Natural killer cell (primary cell): Measurements from ENCODE around the gene KIF16B. TPM values are rescaled to one million over a fixed set of nuclear protein-coding genes. Genes with fewer than 3 reads are reported as not detected.

ENCODE experiments used
- ATAC-seq, 3 donors: fragments of 150-1000 bp in 2 of 3; fragments of 200-7000 bp in 1 of 3; cut with Tn5 transposase; 1 replicate in 1 of 3; 2 replicates in 2 of 3; pipeline ENCODE4 v1.10.0; 2021; ENCODE audit warnings: mild to moderate bottlenecking in 2 of 3, moderate library complexity in 2 of 3
- DNase-seq, 2 donors: peaks; one replicate each; pipeline versions ENCODE4 v3.0.0 to v3.0.0-alpha.2; 2013 to 2021; ENCODE audit warnings: mixed read lengths in 1 of 2
- H3K27ac ChIP-seq: one replicate; pipeline ENCODE4 v1.5.1; 2013; ENCODE audit warnings: mild to moderate bottlenecking, low read length
- H3K27me3 ChIP-seq: one replicate; pipeline ENCODE4 v1.6.1; 2013; ENCODE audit warnings: low read length; ENCODE audit not compliant: control insufficient read depth, insufficient read depth
- H3K36me3 ChIP-seq: one replicate; pipeline ENCODE4 v1.6.1; 2013; ENCODE audit warnings: low read length; ENCODE audit not compliant: control insufficient read depth, insufficient read depth
- H3K4me1 ChIP-seq: one replicate; pipeline ENCODE4 v1.6.1; 2013; ENCODE audit warnings: low read length; ENCODE audit not compliant: control insufficient read depth, insufficient read depth
- H3K4me3 ChIP-seq: one replicate; pipeline ENCODE4 v1.5.1; 2013; ENCODE audit warnings: low read length
- H3K9me3 ChIP-seq: one replicate; pipeline ENCODE4 v1.6.1; 2013; ENCODE audit warnings: low read length; ENCODE audit not compliant: control insufficient read depth, insufficient read depth
- H3K27ac Mint-ChIP-seq, 2 donors: one replicate each; pipeline ENCODE4 v1.8.0; 2022; ENCODE audit warnings: mild to moderate bottlenecking in 2 of 2, mixed read lengths in 2 of 2, moderate library complexity in 1 of 2
- H3K27me3 Mint-ChIP-seq, 2 donors: one replicate each; pipeline ENCODE4 v1.8.0; 2022; ENCODE audit warnings: low read depth in 2 of 2, mixed read lengths in 2 of 2
- H3K36me3 Mint-ChIP-seq: one replicate; pipeline ENCODE4 v1.8.0; 2022; ENCODE audit warnings: mixed read lengths
- H3K4me1 Mint-ChIP-seq, 2 donors: one replicate each; pipeline ENCODE4 v1.8.0; 2022; ENCODE audit warnings: mixed read lengths in 2 of 2
- H3K4me3 Mint-ChIP-seq: one replicate; pipeline ENCODE4 v1.8.0; 2022; ENCODE audit warnings: mild to moderate bottlenecking, moderate library complexity, mixed read lengths
- H3K9me3 Mint-ChIP-seq, 2 donors: one replicate each; pipeline ENCODE4 v1.8.0; 2022; ENCODE audit warnings: mixed read lengths in 2 of 2
- WGBS: methylation state at CpG from one replicate; pipeline ENCODE4 v1.1.7; 2013; ENCODE audit warnings: missing lambda C conversion rate; ENCODE audit not compliant: insufficient coverage; 5-methylcytosine and 5-hydroxymethylcytosine counted together
- intact Hi-C: fragments of 100-400 bp; cut with micrococcal nuclease; formaldehyde crosslinking; loops from one replicate; pipeline ENCODE4 v1.14.2; 2022
- total RNA-seq, 4 donors: library from RNA; stranded (reverse); fragments of 120-200 nt in 1 of 4; gene quantifications; one replicate each; pipeline versions ENCODE4 v1.2.3 to v1.2.4, GENCODE V29; 2013 to 2022
- TF ChIP-seq, protein P1 (sequence below): fragments of 200-600 bp; IDR thresholded peaks from one replicate; pipeline ENCODE4 v1.8.0; 2022; ENCODE audit warnings: antibody characterized with exemption

Gene KIF16B
- total RNA-seq, 3 donors from 2014 or later (not counting 1 experiment from before 2014, with no cell fraction given) = 3.9 to 11.8 (median 9.2) TPM

GRCh38 chr20:16595376-16595775 lies 22.1 kb upstream of the KIF16B start:
- no peak overlapping the region for H3K4me3 ChIP-seq
- ATAC-seq (no peak), DNase-seq (no peak)
- H3K4me1 ChIP-seq = no peaks in the 10 kb centered on the region
- H3K27me3 Mint-ChIP-seq = peaks cover 18 to 21% of the 10 kb centered on the region in 2 donors
- no peaks in the 10 kb centered on the region for H3K27me3 ChIP-seq
- no peaks in the 10 kb centered on the region for H3K9me3 ChIP-seq
- intact Hi-C loops = no loop called here
- WGBS = 100% methylated on average over 1 of the region's 1 CpG
- TF ChIP-seq, protein P1, sequence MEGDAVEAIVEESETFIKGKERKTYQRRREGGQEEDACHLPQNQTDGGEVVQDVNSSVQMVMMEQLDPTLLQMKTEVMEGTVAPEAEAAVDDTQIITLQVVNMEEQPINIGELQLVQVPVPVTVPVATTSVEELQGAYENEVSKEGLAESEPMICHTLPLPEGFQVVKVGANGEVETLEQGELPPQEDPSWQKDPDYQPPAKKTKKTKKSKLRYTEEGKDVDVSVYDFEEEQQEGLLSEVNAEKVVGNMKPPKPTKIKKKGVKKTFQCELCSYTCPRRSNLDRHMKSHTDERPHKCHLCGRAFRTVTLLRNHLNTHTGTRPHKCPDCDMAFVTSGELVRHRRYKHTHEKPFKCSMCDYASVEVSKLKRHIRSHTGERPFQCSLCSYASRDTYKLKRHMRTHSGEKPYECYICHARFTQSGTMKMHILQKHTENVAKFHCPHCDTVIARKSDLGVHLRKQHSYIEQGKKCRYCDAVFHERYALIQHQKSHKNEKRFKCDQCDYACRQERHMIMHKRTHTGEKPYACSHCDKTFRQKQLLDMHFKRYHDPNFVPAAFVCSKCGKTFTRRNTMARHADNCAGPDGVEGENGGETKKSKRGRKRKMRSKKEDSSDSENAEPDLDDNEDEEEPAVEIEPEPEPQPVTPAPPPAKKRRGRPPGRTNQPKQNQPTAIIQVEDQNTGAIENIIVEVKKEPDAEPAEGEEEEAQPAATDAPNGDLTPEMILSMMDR = no peak
- no peaks in the 10 kb centered on the region for H3K36me3 ChIP-seq
- no peaks in the 10 kb centered on the region for H3K4me1 Mint-ChIP-seq
- H3K27ac Mint-ChIP-seq = no peak overlapping the region
- H3K27ac ChIP-seq = no peak overlapping the region
- no peak overlapping the region for H3K4me3 Mint-ChIP-seq
- H3K36me3 Mint-ChIP-seq = no peaks in the 10 kb centered on the region
- H3K9me3 Mint-ChIP-seq = no peaks in the 10 kb centered on the region

DNA sequence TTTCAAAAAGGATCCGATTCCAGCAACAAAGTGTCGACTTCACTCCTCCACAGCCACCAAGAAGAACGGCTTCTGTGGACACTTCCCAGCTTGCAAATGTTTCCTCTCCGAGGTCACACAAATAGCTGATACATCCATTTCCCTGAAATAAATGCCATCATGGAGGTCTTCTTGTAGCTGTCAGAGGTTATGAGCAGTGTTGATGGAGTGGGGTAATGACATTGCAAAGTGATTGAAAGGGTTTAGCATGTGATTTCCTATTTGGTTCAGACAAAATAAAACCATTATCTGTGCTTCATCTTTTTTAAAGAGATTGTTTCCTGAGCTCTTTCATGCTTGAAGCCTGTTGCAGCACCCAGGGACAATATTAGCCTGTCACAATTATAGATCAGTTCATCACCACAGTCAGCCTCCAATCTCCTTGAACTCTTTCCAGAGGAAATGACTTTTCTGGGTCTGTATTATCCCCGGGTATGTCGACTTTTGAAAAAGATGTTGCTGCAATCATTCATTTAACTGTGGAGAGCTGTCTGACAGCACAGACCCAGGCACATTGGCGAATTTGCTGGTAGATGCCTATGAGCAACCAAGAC lies 16.9 kb upstream of the KIF16B start:
- TF ChIP-seq, protein P1 = no peak
- H3K4me3 Mint-ChIP-seq = no peak overlapping the region
- peaks cover 13 to 40% of the 10 kb centered on the region in 2 donors for H3K27me3 Mint-ChIP-seq
- ATAC-seq (no peak), DNase-seq (no peak)
- H3K36me3 Mint-ChIP-seq = no peaks in the 10 kb centered on the region
- no peaks in the 10 kb centered on the region for H3K9me3 ChIP-seq
- H3K27ac Mint-ChIP-seq = no peak overlapping the region
- WGBS = 67% methylated on average over 7 of the region's 7 CpGs
- H3K27ac ChIP-seq = no peak overlapping the region
- no peaks in the 10 kb centered on the region for H3K4me1 Mint-ChIP-seq
- H3K27me3 ChIP-seq = no peaks in the 10 kb centered on the region
- no peaks in the 10 kb centered on the region for H3K4me1 ChIP-seq
- H3K36me3 ChIP-seq = no peaks in the 10 kb centered on the region
- intact Hi-C loops = no loop called here
- no peak overlapping the region for H3K4me3 ChIP-seq
- no peaks in the 10 kb centered on the region for H3K9me3 Mint-ChIP-seq

- H3K36me3 ChIP-seq = no peaks in the 10 kb centered on the region
- H3K4me1 Mint-ChIP-seq = no peaks in the 10 kb centered on the region
- no peaks in the 10 kb centered on the region for H3K9me3 Mint-ChIP-seq
- ATAC-seq = no peak
- no peak overlapping the region for H3K4me3 ChIP-seq
- intact Hi-C loops = no loop called here
- peaks cover 13 to 40% of the 10 kb centered on the region in 2 donors for H3K27me3 Mint-ChIP-seq
- no peaks in the 10 kb centered on the region for H3K27me3 ChIP-seq
- H3K36me3 Mint-ChIP-seq = no peaks in the 10 kb centered on the region
- 96% methylated on average over 6 of the region's 9 CpGs for WGBS
- H3K27ac Mint-ChIP-seq = no peak overlapping the region
- no peak for DNase-seq
- no peaks in the 10 kb centered on the region for H3K9me3 ChIP-seq
- H3K27ac ChIP-seq = no peak overlapping the region
- TF ChIP-seq, protein P1 = no peak
- no peaks in the 10 kb centered on the region for H3K4me1 ChIP-seq
- no peak overlapping the region for H3K4me3 Mint-ChIP-seq
These were observed 16.4 kb upstream of the KIF16B start for GRCh38 chr20:16589623-16590022.

DNA sequence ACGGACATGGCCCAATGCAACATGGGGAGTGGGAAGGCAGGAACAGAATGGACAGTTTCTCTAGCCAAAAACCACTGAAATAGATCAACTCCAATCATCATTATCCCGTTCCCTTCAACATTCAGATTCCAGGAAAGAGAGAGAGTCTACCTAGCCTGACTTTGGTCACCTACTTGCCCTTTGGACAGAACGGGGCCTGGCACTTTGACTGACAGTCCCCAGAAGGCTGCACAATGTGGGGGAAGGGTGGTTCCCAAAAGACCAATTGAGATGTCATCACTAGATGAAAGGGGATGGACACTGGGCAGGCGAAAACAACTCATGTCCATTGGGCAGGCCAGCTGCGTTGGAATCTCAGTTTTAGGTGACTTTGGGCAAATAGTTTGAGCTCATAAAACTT lies 15.0 kb upstream of the KIF16B start:
- TF ChIP-seq, protein P1 = no peak
- H3K4me3 Mint-ChIP-seq = no peak overlapping the region
- H3K36me3 Mint-ChIP-seq = no peaks in the 10 kb centered on the region
- no peaks in the 10 kb centered on the region for H3K4me1 Mint-ChIP-seq
- 92% methylated on average over 4 of the region's 5 CpGs for WGBS
- no peaks in the 10 kb centered on the region for H3K9me3 ChIP-seq
- no peaks in the 10 kb centered on the region for H3K27me3 ChIP-seq
- H3K4me3 ChIP-seq = no peak overlapping the region
- peaks cover 17 to 37% of the 10 kb centered on the region in 2 donors for H3K27me3 Mint-ChIP-seq
- intact Hi-C loops = no loop called here
- H3K9me3 Mint-ChIP-seq = no peaks in the 10 kb centered on the region
- no peaks in the 10 kb centered on the region for H3K36me3 ChIP-seq
- ATAC-seq (no peak), DNase-seq (no peak)
- H3K4me1 ChIP-seq = no peaks in the 10 kb centered on the region
- H3K27ac ChIP-seq = no peak overlapping the region
- no peak overlapping the region for H3K27ac Mint-ChIP-seq
